Testis (tissue), 2 donors: Measurements from ENCODE around the gene B3GAT2.

ENCODE experiments used
- CTCF ChIP-seq, 3 experiments: fragments of 450-650 bp in 2 of 3; fragments of 200-600 bp in 1 of 3; sonication (generic) in 1 of 3; IDR thresholded peaks; one replicate each; pipeline ENCODE4 v1.5.1; 2016 to 2019; ENCODE audit warnings: antibody characterized with exemption in 3 of 3, mild to moderate bottlenecking in 2 of 3, moderate library complexity in 1 of 3
- POLR2A ChIP-seq: fragments of 450-650 bp; IDR thresholded peaks from one replicate; pipeline ENCODE4 v1.6.1; 2017; ENCODE audit warnings: antibody characterized with exemption, mild to moderate bottlenecking, moderate library complexity

DNA sequence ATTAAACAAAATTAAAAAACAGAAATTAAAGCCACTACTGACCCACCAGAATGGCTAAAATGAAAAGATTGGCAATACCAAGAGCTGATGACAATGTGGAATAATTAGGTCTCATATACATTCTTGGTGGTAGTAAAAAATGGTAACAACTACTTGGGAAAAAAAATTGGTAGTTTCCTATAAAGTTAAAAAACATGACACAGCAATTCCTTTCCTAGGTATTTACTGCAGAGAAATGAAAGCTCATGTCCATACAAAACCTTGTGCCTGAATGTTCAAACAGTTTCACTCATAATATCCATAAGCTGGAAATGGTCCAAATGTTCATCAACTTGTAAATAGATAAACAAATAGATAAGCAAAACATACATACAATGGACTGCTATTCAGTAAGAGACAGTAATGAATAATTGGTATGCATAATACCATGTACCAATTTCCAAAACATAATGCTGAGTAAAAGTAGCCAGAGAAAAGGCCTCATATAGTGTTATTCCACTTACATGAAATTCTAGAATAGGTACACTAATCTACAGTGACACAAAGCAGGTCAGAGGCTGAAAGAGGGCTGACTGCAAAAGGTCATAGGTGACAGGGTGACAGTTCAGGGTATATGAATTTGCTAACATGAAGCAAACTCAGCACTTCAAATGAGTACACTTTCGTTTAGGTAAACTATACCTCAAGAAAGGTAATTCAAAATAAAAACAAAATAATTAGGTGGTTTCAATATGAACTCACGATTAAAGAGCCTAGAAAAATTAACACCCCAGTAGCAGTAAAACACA, 53.0 kb downstream of the B3GAT2 start:
- TF ChIP-seq CTCF (IDR thresholded peaks at IDR 0.05) = no peak
- no peak for TF ChIP-seq POLR2A
